Chondrocyte (in vitro differentiated cells): ENCODE data around the gene TRIM9. TPM values are rescaled to one million over a fixed set of nuclear protein-coding genes. Genes with fewer than 3 reads are reported as not detected.

Experiments
- DNase-seq: peaks from one replicate; pipeline ENCODE4 v3.0.0; 2021; ENCODE audit warnings: mixed read lengths, low spot score
- H3K27ac Mint-ChIP-seq: one replicate; pipeline ENCODE4 v1.8.0; 2021; ENCODE audit warnings: mild to moderate bottlenecking, moderate library complexity, mixed read lengths; ENCODE audit not compliant: unreplicated experiment
- H3K27me3 Mint-ChIP-seq: 2 replicates; pipeline ENCODE4 v1.8.0; 2021; ENCODE audit warnings: low read depth, mixed read lengths
- H3K36me3 Mint-ChIP-seq: 2 replicates; pipeline ENCODE4 v1.8.0; 2021; ENCODE audit warnings: low read depth, mixed read lengths
- H3K4me1 Mint-ChIP-seq: 2 replicates; pipeline ENCODE4 v1.8.0; 2021; ENCODE audit warnings: low read depth, mild to moderate bottlenecking, mixed read lengths
- H3K4me3 Mint-ChIP-seq: one replicate; pipeline ENCODE4 v1.8.0; 2021; ENCODE audit warnings: mild to moderate bottlenecking, moderate library complexity, mixed read lengths; ENCODE audit not compliant: unreplicated experiment
- H3K9me3 Mint-ChIP-seq: 2 replicates; pipeline ENCODE4 v1.8.0; 2021; ENCODE audit warnings: low read depth, mixed read lengths
- CTCF ChIP-seq: fragments of 200-600 bp; sonication (generic); IDR thresholded peaks from 2 replicates; pipeline ENCODE4 v1.5.0; 2021; ENCODE audit warnings: antibody characterized with exemption, mild to moderate bottlenecking, moderate library complexity
- total RNA-seq: library from RNA; stranded (reverse); gene quantifications from 3 replicates; pipeline ENCODE4 v1.2.1, GENCODE V29; 2021

Gene TRIM9
- total RNA-seq, 1 donor from 2014 or later: 15.5 TPM

- DNase-seq: no peak
- peaks cover under 1% of the 10 kb centered on the region for H3K9me3 Mint-ChIP-seq
- no peaks in the 10 kb centered on the region for H3K4me1 Mint-ChIP-seq
- no peaks in the 10 kb centered on the region for H3K36me3 Mint-ChIP-seq
- no peak overlapping the region for H3K27ac Mint-ChIP-seq
- TF ChIP-seq CTCF: no peak
- no peak overlapping the region for H3K4me3 Mint-ChIP-seq
- H3K27me3 Mint-ChIP-seq: no peaks in the 10 kb centered on the region
Observed at GRCh38 chr14:51104467-51104866, 9.6 kb upstream of the TRIM9 start.

GRCh38 chr14:51097287-51097686, 2.4 kb upstream of the TRIM9 start:
- Mint-ChIP-seq H3K4me3 (no peak overlapping the region), H3K27ac (no peak overlapping the region), H3K9me3 (no peaks in the 10 kb centered on the region), H3K27me3 (no peaks in the 10 kb centered on the region), H3K36me3 (peaks cover 2% of the 10 kb centered on the region), H3K4me1 (peaks cover 34% of the 10 kb centered on the region)
- DNase-seq: no peak
- no peak for TF ChIP-seq CTCF

- H3K27me3 Mint-ChIP-seq: no peaks in the 10 kb centered on the region
- TF ChIP-seq CTCF: no peak
- H3K4me1 Mint-ChIP-seq: peaks cover 36% of the 10 kb centered on the region
- H3K9me3 Mint-ChIP-seq: no peaks in the 10 kb centered on the region
- H3K27ac Mint-ChIP-seq: no peak overlapping the region
- H3K36me3 Mint-ChIP-seq: peaks cover 2% of the 10 kb centered on the region
- no peak overlapping the region for H3K4me3 Mint-ChIP-seq
- DNase-seq: no peak
Observed at GRCh38 chr14:51096870-51097269, 2.0 kb upstream of the TRIM9 start.

- Mint-ChIP-seq H3K4me1 (peaks cover 43% of the 10 kb centered on the region), H3K27ac (peak overlapping the region; percentile 99), H3K9me3 (no peaks in the 10 kb centered on the region), H3K4me3 (peak overlapping the region; percentile 85), H3K27me3 (no peaks in the 10 kb centered on the region), H3K36me3 (peaks cover 2% of the 10 kb centered on the region)
- TF ChIP-seq CTCF: no peak
- DNase-seq: no peak
Observed at GRCh38 chr14:51095854-51096823, 1.2 kb upstream of the TRIM9 start.

GRCh38 chr14:51094282-51094821, 553 bp downstream of the TRIM9 start:
- DNase-seq: no peak
- H3K27ac Mint-ChIP-seq: peak overlapping the region; percentile 99

More at GRCh38 chr14:51094282-51094821, 553 bp downstream of the TRIM9 start:
- H3K27me3 Mint-ChIP-seq: no peaks in the 10 kb centered on the region
- H3K4me1 Mint-ChIP-seq: peaks cover 48% of the 10 kb centered on the region
- peaks cover 2% of the 10 kb centered on the region for H3K36me3 Mint-ChIP-seq
- H3K9me3 Mint-ChIP-seq: no peaks in the 10 kb centered on the region
- TF ChIP-seq CTCF: no peak
- H3K4me3 Mint-ChIP-seq: peak overlapping the region; percentile 85
